ENCODE data around the gene SNRK. TPM values are rescaled to one million over a fixed set of nuclear protein-coding genes. Genes with fewer than 3 reads are reported as not detected.

Gene SNRK
- total RNA-seq, 6 experiments from 2014 or later = 10.0 to 13.8 (median 11.6) TPM

- no peak overlapping the region for H3K27ac Mint-ChIP-seq
- no peak for TF ChIP-seq CTCF (IDR thresholded peaks at IDR 0.05)
These were observed 80.5 kb downstream of the SNRK start for GRCh38 chr3:43366885-43367284.

GRCh38 chr3:43369404-43370292 lies 83.3 kb downstream of the SNRK start:
- H3K27ac Mint-ChIP-seq = no peak overlapping the region
- no peaks in the 10 kb centered on the region for H3K9me3 Mint-ChIP-seq
- no peak overlapping the region for H3K4me3 Mint-ChIP-seq
- no peak for TF ChIP-seq CTCF (IDR thresholded peaks at IDR 0.05)
- H3K4me1 Mint-ChIP-seq (ENCODE audit: low read depth) = peaks cover 18% of the 10 kb centered on the region
- H3K27me3 Mint-ChIP-seq (ENCODE audit: insufficient read depth) = no peaks in the 10 kb centered on the region; the same call in 1 of the 2 replicates
- H3K36me3 Mint-ChIP-seq (ENCODE audit: low read depth) = no peaks in the 10 kb centered on the region; the same call in 1 of the 2 replicates
- DNase-seq = no peak

More at GRCh38 chr3:43366885-43367284, 80.5 kb downstream of the SNRK start:
- H3K4me1 Mint-ChIP-seq (ENCODE audit: low read depth) = no peaks in the 10 kb centered on the region
- H3K9me3 Mint-ChIP-seq = no peaks in the 10 kb centered on the region
- H3K36me3 Mint-ChIP-seq (ENCODE audit: low read depth) = no peaks in the 10 kb centered on the region; the same call in 1 of the 2 replicates
- no peak overlapping the region for H3K4me3 Mint-ChIP-seq
- H3K27me3 Mint-ChIP-seq (ENCODE audit: insufficient read depth) = no peaks in the 10 kb centered on the region; the same call in 1 of the 2 replicates
- no peak for DNase-seq

GRCh38 chr3:43370293-43370980 lies 84.1 kb downstream of the SNRK start:
- Mint-ChIP-seq H3K4me3 (no peak overlapping the region), H3K27me3 (ENCODE audit: insufficient read depth) (no peaks in the 10 kb centered on the region; the same call in 1 of the 2 replicates), H3K36me3 (ENCODE audit: low read depth) (no peaks in the 10 kb centered on the region; the same call in 1 of the 2 replicates), H3K4me1 (ENCODE audit: low read depth) (peaks cover 18% of the 10 kb centered on the region), H3K27ac (no peak overlapping the region), H3K9me3 (no peaks in the 10 kb centered on the region)
- no peak for DNase-seq
- no peak for TF ChIP-seq CTCF (IDR thresholded peaks at IDR 0.05)

GRCh38 chr3:43371494-43371893 lies 85.2 kb downstream of the SNRK start:
- Mint-ChIP-seq H3K27ac (no peak overlapping the region), H3K27me3 (ENCODE audit: insufficient read depth) (no peaks in the 10 kb centered on the region; the same call in 1 of the 2 replicates), H3K4me1 (ENCODE audit: low read depth) (peaks cover 18% of the 10 kb centered on the region), H3K36me3 (ENCODE audit: low read depth) (no peaks in the 10 kb centered on the region), H3K4me3 (no peak overlapping the region), H3K9me3 (no peaks in the 10 kb centered on the region)
- no peak for TF ChIP-seq CTCF (IDR thresholded peaks at IDR 0.05)
- DNase-seq = no peak

GRCh38 chr3:43372007-43372740 lies 85.8 kb downstream of the SNRK start:
- Mint-ChIP-seq H3K27ac (no peak overlapping the region), H3K4me1 (ENCODE audit: low read depth) (peaks cover 18% of the 10 kb centered on the region), H3K27me3 (ENCODE audit: insufficient read depth) (no peaks in the 10 kb centered on the region; the same call in 1 of the 2 replicates), H3K9me3 (no peaks in the 10 kb centered on the region), H3K4me3 (no peak overlapping the region), H3K36me3 (ENCODE audit: low read depth) (no peaks in the 10 kb centered on the region)
- no peak for DNase-seq
- TF ChIP-seq CTCF (IDR thresholded peaks at IDR 0.05) = no peak
